Ishikawa (cell line): ENCODE results near the gene RFT1.

ENCODE experiments used
- CEBPB ChIP-seq: IDR thresholded peaks from 2 replicates; pipeline ENCODE4 v1.6.1; 2012
- CREB1 ChIP-seq: IDR thresholded peaks from 2 replicates; pipeline ENCODE4 v1.6.1; 2012; ENCODE audit warnings: low read depth
- EGR1 ChIP-seq: IDR thresholded peaks from 2 replicates; pipeline ENCODE4 v1.6.1; 2012
- EP300 ChIP-seq: IDR thresholded peaks from 2 replicates; pipeline ENCODE4 v1.6.1; 2012; ENCODE audit warnings: borderline replicate concordance
- FOXM1 ChIP-seq: IDR thresholded peaks from 2 replicates; pipeline ENCODE4 v1.6.1; 2012; ENCODE audit warnings: low read depth, borderline replicate concordance
- MAX ChIP-seq: IDR thresholded peaks from 2 replicates; pipeline ENCODE4 v1.6.1; 2012
- NFIC ChIP-seq: IDR thresholded peaks from 2 replicates; pipeline ENCODE4 v1.6.1; 2012
- RAD21 ChIP-seq: IDR thresholded peaks from 2 replicates; pipeline ENCODE4 v1.6.1; 2012; ENCODE audit warnings: low read depth
- REST ChIP-seq: IDR thresholded peaks from 2 replicates; pipeline ENCODE4 v1.6.1; 2012; ENCODE audit warnings: low read depth, mild to moderate bottlenecking
- TAF1 ChIP-seq: IDR thresholded peaks from 2 replicates; pipeline ENCODE4 v1.6.1; 2012; ENCODE audit warnings: low read depth, mild to moderate bottlenecking
- TCF12 ChIP-seq: IDR thresholded peaks from 2 replicates; pipeline ENCODE4 v1.6.1; 2012; ENCODE audit warnings: low read depth
- TEAD4 ChIP-seq: IDR thresholded peaks from 2 replicates; pipeline ENCODE4 v1.6.1; 2012
- USF1 ChIP-seq: IDR thresholded peaks from 2 replicates; pipeline ENCODE4 v1.6.1; 2012
- YY1 ChIP-seq: IDR thresholded peaks from 2 replicates; pipeline ENCODE4 v1.6.1; 2012; ENCODE audit warnings: low read depth
- ZBTB7A ChIP-seq: IDR thresholded peaks from 2 replicates; pipeline ENCODE4 v1.6.1; 2012; ENCODE audit warnings: low read depth

RFT1 gene

GRCh38 chr3:53071882-53072431 is 58.3 kb downstream of the RFT1 start:
- TF ChIP-seq REST, result no peak
- no peak for TF ChIP-seq YY1
- TF ChIP-seq USF1, result no peak
- TF ChIP-seq EP300, result no peak
- TF ChIP-seq FOXM1, result no peak
- TF ChIP-seq ZBTB7A, result no peak
- TF ChIP-seq CREB1, result no peak
- no peak for TF ChIP-seq TEAD4
- no peak for TF ChIP-seq NFIC
- no peak for TF ChIP-seq TAF1
- no peak for TF ChIP-seq CEBPB
- TF ChIP-seq TCF12, result no peak

- TF ChIP-seq ZBTB7A, result no peak
- no peak for TF ChIP-seq EP300
- no peak for TF ChIP-seq NFIC
- TF ChIP-seq RAD21, result no peak
- TF ChIP-seq TCF12, result no peak
- no peak for TF ChIP-seq REST
These were observed 60.7 kb downstream of the RFT1 start for GRCh38 chr3:53069422-53070068.

- TF ChIP-seq RAD21 (no peak), ZBTB7A (no peak), USF1 (no peak), NFIC (no peak), CEBPB (no peak)
These were observed 62.1 kb downstream of the RFT1 start for GRCh38 chr3:53068176-53068575.

GRCh38 chr3:53067567-53067966 is 62.7 kb downstream of the RFT1 start:
- no peak for TF ChIP-seq EGR1
- TF ChIP-seq RAD21, result no peak
- no peak for TF ChIP-seq TEAD4
- no peak for TF ChIP-seq TAF1
- TF ChIP-seq TCF12, result no peak
- TF ChIP-seq EP300, result no peak
- TF ChIP-seq USF1, result no peak
- no peak for TF ChIP-seq ZBTB7A
- TF ChIP-seq YY1, result no peak
- no peak for TF ChIP-seq NFIC
- TF ChIP-seq MAX, result no peak
- no peak for TF ChIP-seq CEBPB
- no peak for TF ChIP-seq REST
- TF ChIP-seq CREB1, result no peak
- TF ChIP-seq FOXM1, result no peak
